IPS-NIHi7 (cell line): ENCODE results near the gene AKAP8.
"Not testable (repeated sequence)": the region's sequence is repeated elsewhere in the genome, so short reads cannot be mapped to it uniquely, and the experiment has no call there.

Experiments used
- DNase-seq: peaks from one replicate; pipeline ENCODE4 v3.0.0; 2012; ENCODE audit warnings: mixed read lengths; ENCODE audit errors: extremely low spot score

AKAP8 gene

DNA sequence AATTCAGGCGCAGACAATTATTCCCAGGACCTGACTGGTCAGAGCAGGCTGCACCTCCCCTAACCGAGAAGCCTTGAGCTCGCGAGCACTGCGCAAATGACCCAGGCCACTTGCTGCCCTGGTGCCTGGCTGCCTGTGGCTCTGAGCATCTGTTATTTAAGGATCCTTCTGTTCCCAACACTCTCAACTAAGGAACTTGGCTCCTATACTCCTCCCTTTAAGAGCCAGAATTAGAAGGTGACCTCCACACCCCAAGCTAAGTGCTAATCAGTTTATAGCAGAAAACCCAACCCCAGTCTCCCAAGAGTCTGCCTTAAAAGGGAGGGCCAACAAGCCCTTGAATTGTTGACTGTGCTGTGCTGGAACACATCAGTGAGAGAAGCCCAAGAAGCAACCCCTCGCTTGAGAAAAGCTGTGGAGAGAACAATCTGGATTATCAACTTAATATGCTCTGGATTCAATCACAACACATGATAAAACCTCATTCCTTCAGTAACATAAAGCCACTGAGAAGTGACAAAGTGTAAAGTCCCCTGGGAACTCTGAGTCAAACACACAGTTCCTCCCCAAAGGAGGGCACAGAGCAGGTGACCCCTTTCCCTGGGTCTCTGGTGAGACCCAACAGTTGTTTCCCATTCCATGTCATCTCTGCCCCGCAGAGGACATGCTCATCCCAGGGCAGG lies 24.7 kb upstream of the AKAP8 start:
- no peak for DNase-seq

DNA sequence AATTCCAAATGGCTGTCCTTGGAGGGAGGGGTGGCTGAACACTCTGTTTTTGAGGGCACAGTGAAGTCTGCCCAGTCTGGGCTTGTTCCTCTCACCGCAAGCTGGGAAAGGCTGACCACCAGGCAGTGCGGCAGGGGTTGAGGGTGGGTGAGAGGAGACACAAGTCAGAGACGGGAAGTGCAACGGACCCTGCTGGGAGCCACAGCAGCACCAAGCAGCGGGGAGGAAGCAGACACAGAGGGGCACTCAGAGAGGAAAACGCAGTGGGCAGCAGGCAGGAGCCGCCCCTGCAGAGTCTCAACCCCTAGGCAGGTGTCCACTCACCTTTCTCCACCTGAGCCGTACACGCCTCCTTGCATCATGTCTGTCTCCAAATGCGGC lies 23.6 kb upstream of the AKAP8 start:
- DNase-seq = no peak

DNA sequence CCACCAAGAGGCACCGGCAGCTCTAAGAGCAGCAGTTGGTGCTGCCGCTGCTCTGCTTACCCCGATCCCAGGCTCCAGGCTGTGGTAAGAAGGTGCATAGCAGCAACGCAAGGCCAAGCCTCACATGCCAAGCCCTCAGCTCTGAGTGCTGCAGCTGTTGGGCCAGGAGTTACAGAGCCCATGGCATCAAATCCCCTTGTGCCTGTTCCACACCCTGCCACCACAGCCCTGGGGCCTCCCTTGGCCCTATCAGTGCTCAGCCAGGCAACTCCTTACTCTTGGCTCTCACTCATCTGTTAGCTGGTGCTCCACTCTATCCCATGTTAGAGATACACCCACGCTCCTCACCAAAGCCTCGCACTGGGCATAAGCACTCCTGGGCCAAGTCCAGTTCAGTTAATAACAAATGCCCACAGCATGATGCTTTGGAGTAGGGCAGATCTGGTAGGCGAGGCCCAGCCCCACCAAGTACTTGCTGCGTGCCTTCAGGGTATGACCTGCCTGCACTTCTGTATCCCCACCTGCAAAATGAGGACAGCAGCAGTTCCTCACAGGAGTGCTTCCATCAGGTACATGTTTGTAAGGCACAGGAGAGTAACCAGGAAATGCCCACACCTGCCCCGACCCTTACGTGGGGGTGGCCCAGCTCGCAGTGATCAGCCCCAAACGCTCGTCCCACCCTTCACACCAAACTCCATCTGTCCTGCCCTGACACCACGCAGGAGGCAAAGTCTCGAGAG lies 23.0 kb upstream of the AKAP8 start:
- DNase-seq = no peak

DNA sequence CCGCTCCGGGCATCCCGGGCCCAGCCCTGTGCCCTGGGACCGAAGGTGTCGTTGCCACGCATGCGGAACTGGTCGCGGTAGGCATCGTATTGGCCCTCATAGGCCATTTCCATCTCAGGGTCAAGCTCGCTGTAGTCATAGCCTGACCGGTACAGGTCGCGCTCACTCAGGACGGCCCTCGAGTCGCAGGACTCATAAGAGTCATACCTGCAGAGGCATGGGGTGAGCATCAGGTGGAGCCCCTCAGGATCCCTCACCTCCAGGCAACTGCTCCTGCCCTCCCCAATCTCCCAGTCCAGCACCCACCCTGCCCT lies 21.8 kb upstream of the AKAP8 start:
- DNase-seq = no peak

DNA sequence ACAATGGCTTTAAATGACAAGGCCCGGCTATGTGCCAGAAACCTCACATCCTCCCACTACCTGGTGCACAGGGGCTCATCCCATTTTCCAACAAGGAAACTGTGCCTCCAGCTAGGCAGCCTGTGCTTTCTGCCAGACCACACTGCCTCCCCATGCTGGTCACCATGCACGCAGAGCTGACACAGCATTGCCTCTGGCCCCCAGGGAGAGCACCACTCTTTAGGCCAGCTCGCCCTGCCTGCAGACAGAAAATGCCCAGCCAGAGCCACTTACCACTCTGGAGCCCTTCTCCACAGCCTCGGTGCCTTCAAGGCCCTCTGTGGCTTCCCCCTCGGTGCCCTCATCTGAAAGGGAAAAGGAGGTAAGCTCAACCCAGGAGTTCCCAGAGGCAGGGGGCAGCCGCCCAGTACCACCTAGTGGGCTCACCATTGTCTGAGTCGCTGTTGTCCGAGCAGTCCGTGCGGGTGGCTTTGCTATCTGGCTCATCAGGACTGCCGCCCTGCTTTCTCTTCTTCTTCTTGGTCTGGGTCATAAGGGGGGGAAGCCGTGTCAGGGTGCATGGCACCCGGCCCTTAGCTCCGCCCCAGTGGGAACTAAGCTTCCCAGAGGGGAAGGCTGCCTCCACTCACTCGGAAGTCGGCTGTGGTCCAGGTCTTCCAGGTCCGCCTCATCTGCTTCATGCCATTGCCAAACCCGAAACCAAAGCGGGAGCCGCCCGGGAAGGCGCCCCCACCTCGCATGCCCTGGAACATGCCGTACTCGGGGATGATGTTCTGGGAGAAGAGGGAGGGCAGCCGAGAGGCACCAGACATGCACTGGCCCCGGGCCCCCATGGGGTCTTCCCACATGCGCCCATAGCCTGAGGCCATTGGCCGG lies 21.2 kb upstream of the AKAP8 start:
- DNase-seq = no peak

DNA sequence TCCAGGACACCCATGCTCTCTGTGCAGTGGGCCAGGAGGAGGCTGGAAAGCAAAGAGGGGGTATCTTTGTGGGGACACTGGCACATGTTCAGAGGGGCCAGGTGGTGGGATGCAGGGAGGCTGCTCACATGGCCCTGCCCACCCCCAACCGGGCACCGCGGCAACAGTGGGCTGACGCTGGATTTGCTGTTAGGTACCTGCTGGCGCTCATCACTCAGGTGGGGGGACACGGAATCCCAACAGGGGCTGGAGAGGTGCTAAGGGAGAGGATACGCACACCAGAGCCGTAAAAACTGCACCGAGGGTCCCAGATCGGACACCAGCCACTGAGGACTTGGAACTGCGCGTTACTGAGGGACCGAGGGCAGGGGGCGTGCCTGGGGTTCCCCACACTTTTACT lies 20.0 kb upstream of the AKAP8 start:
- no peak for DNase-seq

DNA sequence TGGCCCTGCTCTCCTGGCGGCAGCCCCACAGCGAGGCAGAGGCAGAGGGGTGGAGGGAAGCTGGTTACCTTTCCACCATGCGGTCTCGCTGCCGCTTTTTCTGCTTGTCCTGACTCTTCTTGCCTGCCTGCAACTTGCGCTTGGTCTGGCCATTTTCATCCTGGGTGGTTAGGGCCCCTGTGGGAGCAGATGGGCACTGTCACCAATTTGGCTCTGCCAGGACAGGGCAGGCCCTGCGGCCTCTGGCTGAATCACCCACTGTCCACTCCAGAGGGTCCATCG lies 19.6 kb upstream of the AKAP8 start:
- no peak for DNase-seq

DNA sequence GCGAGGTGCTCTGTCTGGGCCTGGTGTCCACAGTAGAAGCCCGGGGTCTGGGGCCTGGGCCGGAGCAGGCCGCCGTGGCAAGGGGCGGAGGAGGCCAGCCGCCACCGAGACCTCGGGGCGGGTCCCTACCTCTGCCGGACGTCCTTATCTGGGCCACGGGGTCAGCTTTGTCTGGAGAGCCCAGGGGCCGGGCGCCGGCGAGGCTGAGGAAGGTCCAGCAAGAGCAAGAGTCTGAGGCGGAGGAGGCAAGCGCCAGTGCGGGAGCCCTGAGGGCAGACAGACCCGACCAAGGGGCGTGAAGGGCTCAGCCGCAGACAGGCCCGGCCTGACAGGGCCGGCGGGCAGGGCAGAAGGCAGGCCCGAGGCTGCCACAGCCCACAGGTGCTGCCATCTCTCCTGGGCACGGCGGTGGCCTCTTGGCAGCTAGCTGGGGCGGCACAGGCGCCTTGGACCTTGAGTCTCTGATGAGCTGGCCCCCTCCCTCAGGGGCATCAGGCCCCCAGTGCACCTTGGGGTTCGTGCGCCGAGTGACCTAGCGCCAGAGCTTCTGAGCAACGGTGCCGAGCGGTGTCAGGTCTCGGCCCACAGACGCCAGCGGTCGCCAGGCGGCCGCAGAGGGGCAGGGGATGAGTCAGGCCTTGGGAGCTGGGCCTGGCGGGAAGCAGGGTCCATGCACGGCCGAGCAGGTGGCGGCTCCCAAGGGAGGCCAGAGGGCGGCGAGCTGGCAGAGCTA lies 19.1 kb upstream of the AKAP8 start:
- DNase-seq = no peak

DNA sequence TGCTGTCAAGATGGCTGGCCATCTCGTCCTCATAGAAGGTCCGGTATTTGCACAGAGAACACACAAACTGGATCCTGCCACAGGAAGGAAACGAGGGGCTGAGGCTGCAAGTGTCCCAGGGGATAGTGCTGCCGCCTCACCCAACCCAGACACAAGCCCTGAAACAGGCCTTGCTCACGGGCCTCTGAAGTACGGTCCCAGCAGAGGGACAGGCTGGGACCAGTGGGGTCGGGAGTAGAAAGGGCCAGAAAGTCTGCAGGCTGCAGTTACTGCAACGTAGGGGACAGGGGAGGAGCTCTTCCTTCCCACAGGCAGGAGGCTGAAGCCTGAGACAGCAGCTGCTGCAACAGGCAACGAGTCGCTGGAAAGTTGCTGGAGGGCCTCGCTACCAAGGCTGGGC lies 18.2 kb upstream of the AKAP8 start:
- DNase-seq = peak; percentile 2

DNA sequence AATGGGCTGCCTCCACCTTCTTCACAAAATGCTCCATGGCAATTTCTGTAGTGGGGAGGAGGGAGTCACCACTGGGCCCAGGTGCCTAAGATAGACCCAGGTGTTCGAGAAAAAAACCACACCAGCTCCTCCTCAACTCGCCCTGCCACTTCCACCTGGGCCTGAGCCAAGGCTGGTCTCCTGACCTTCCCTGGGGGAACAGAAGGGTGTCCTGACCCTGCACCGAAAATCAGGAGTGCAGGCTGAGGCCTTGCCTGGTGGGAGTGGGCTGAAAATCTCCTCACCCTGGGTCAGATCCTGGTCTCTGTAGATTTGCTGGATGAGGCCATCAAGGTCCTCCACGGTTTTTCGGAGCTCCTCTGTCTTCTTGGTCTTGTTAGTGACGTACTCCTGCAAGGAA lies 17.6 kb upstream of the AKAP8 start:
- DNase-seq = no peak

DNA sequence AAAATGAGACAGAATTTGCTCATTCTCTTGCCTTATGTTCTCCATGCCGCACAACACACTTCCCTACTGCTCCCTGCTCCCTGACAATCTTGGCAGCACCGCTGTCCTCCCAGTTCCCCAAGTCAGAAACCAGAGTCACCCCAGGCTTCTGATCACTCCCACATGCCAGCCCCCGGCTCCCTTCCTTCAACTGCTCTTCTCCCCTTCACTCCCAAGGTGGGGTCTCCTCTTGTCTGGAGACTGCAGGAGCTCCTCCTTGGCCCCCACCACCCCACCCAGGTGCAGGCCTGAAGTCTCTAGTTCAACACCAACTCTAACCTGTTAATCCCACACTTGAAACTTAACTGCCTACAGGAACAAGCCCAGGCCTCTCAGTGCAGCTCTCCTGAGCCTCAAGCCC lies 16.8 kb upstream of the AKAP8 start:
- DNase-seq = peak; percentile 5

DNA sequence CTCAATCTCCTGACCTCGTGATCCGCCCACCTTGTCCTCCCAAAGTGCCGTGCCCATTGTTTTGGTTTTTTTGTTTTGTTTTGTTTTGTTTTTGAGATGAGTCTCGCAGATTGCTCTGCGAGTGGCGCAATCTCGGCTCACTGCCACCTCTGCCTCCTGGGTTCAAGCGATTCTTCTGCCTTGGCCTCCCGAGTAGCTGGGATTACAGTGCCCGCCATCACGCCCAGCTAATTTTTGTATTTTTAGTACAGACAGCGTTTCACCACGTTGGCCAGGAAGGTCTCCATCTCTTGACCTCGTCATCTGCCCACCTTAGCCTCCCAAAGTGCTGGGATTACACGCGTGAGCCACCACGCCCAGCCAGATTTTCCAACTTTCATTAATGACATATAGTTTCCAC lies 15.7 kb upstream of the AKAP8 start:
- DNase-seq = not testable (repeated sequence)

DNA sequence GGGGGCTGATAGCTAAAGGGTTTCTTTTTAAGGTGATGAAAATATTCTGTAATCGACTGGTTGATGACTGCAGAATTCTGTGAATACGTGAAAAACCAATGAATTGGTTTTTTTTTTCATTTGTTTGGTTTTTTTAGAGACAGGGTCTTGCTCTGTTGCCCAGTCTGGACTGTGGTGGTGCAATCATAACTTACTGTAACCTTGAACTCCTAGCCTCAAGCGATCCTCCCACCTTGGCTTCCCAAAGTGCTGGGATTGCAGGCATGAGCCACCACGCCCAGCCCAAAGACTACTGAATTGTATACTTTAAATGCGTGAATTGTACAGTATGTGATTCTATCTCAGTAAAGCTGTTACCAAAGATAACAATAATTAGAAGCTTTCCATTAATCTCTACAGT lies 14.8 kb upstream of the AKAP8 start:
- no peak for DNase-seq

DNA sequence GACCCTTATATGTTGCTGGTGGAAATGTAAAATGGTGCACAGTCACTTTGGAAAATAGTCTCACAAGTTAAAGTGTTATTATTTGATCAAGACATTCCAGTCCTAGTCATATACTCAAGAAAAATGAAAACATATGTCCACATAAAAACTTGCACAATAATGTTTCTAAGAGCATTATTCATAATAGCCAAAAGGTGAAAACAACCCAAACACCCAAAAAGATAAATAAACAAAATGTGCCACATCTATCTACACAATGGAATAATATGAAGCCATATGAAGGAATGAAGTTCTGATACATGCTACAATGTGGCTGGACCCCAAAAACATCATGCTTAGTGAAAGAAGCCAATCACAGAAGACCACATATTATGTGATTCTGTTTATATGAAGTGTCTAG lies 14.4 kb upstream of the AKAP8 start:
- no peak for DNase-seq

DNA sequence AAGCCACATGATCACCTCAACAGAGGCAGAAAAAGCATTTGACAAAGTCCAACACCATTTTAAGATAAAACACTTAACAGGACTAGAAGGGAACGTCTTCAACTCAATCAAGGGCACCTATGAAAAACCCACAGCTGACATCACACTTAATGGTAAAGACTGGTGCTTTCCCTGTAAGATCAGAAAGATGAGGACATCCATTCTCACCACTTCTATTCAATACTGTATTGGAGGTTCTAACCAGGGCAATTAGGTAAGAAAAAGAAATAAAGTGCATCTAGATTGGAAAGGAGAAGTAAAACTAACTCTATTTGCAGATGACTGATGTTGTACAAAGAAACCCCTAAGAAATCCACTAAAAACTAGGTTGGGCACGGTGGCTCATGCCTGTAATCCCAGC lies 11.2 kb upstream of the AKAP8 start:
- DNase-seq = no peak

DNA sequence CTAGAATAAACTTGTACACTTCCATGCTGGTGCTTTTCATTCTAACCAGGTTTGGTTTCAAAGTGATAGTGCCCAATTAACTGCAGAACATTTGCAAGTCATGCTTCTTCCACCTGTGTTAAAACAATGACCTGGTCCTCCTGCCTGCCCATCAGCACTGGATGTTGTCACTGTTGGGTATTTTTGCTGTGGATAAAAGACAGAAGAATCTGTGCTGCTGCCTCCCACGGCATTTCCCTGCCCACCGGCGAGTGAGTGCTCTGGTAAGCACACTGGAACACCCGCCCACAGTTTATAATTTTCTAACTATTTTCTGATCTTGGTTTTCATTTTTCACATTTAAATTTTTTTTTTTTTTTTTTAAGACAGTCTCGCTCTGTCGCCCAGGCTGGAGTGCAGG lies 2.3 kb upstream of the AKAP8 start:
- no peak for DNase-seq

DNA sequence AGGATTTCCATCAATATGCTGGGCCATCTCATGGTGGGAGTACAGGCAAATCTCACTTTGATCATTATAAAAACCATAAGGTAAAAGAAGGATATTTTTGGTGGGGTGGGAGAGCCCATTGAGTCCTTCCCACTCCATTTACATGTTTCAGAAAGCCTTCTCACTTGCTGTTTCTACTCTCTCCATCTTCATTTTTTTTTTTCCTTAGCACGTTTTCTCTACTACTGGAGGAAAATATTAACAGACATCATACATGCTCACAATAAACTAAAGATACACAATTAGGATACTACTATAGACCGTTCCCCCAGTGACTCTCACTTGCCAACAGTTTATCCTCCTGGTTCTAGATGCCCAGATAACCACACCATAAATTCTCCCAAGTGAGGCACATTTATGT lies 1.8 kb upstream of the AKAP8 start:
- no peak for DNase-seq

DNA sequence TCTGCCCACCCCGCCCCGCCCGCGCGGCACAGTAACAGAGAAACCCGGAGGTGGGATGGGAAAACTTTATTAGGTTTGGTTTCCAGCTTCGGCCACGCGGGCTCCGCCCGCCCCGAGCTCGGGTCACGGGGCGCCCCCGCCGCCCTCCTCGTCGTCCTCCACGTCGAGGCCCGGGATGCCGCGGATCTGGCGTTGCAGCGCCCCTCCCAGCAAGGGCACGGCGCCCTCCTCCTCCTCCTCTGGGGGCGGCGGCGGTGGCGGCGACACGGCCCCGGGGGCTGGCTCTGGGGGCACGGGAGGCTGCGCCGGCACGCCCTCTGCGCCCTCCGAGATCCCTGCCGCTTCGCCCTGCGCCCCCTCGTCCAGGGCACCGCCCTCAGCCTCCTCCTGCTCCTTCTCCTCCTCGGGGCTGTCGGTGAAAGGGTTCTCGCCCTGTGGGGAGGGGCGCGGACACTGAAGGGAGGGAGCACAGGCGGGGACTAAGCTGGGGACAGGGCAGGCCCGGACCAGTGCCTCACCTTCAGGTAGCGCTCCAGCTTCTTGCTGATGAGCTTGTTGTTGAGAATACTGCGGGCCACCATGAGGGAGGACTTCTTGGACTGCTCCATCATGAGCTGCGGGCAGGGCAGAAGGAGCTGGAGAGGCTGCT lies 536 bp upstream of the AKAP8 start:
- DNase-seq = peak; percentile 76

DNA sequence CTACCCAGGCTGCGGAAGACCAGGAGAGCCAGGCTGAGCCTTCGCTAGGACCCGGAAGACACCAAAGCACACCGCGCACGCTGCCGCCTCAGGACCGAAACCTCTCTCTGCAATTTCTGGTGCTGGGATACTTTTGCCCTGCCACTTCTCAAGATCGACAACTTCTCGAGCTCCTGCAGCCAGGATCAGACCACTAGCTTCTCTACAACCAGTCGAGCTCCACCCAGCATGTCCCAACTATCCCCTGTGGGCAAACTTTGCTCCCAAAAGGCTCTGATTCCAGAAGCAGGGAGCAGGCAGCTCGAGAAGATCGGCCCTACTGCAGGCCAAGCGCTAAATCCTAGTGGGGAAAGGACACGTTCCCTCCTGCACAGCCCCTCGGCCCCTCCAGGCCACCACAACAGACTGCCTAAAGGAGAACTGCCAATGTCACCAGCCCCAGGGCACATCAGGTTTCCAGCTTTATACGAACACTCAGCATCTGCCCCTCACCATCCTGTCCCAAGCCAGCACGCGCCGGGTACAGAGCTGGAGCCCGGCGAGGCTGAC lies 979 bp downstream of the AKAP8 start:
- DNase-seq = peak; percentile 58

DNA sequence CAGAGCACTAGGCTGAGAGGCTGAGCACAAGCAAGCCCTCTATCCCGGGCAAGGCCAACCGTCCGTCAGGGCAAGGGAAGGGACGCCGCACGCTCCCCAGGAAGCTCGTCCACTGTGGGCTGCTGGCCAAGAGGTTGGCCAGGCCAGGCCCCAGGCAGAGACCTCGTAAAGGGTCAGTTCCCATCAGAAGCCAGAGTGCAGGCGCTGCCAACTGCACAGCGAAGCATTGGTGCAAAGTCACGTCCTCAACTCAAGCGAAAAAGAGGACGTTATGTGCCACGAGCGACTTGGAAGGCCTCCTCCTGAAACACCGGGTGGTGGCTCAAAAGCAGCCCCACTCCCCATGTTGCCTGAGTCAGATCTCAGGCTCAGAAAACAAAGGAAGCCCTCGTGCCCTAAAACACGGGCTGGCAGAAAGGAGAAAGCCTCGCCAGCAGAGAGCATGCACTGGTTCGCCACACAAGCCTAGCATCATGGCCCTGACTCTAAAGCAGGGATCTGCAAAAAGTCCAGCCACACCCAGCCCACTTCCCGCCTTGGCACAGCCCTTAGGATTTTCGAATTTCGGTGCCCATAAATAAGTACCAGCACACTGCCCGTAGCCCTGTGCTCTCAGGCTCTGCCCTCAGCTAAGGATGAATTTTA lies 4.7 kb downstream of the AKAP8 start:
- DNase-seq = no peak

DNA sequence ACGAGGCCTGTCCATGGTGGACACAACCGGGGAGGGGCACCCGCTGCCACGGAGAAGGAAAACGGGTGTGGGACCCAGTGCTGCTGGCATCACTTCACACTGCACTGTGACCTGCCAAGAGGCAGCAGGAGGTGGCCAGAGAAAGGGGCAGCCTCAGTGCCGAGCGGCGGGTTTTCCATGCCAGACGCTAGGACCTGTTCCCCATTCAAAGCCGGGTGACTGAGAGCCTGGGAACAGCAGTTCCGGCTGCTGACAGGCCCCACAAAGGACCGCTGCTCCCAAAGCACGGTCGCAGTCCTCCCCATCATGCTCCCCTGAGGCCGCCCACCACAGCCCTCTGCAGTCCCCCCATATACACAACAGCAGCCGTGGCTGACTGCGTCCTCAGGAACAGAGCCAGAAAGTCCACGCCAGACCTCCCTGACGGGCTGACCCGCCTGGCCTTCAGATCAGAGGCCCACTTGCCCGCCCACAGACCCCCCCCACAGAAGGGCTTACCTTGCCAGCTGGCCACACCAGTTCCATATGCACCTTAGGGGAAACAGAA lies 5.4 kb downstream of the AKAP8 start:
- no peak for DNase-seq
